HEK293T (cell line): Measurements from ENCODE around the gene TMEM131L.

Experiments
- CTCF ChIA-PET: fragments of 350-600 bp; formaldehyde crosslinking; extraction: SDS; loops from one replicate; lab custom pipeline; 2021; ENCODE audit warnings: antibody characterized with exemption, inconsistent platforms; lab: Yijun Ruan, JAX
- POLR2A ChIA-PET: fragments of 350-600 bp; formaldehyde crosslinking; extraction: SDS; loops from one replicate; lab custom pipeline; 2020; ENCODE audit warnings: antibody characterized with exemption, inconsistent platforms; lab: Yijun Ruan, JAX
- DNase-seq: peaks from one replicate; pipeline ENCODE4 v3.0.0; 2012; ENCODE audit warnings: mixed read lengths; ENCODE audit errors: extremely low spot score
- ARNT ChIP-seq: fragments of 450-650 bp; IDR thresholded peaks from 2 replicates; pipeline ENCODE4 v1.6.1; 2017; ENCODE audit warnings: mild to moderate bottlenecking
- BHLHE40 ChIP-seq: fragments of 450-650 bp; IDR thresholded peaks from 2 replicates; pipeline ENCODE4 v1.6.1; 2016; ENCODE audit warnings: mild to moderate bottlenecking, moderate library complexity, borderline replicate concordance
- CTBP1 ChIP-seq: fragments of 450-650 bp; IDR thresholded peaks from 2 replicates; pipeline ENCODE4 v1.6.1; 2016; ENCODE audit warnings: borderline replicate concordance
- ELF4 ChIP-seq: fragments of 450-650 bp; IDR thresholded peaks from 2 replicates; pipeline ENCODE4 v1.6.1; 2017; ENCODE audit warnings: antibody characterized with exemption
- FOXA1 ChIP-seq: fragments of 450-650 bp; IDR thresholded peaks from 2 replicates; pipeline ENCODE4 v1.6.1; 2016; ENCODE audit warnings: mild to moderate bottlenecking
- FOXK2 ChIP-seq: fragments of 450-650 bp; IDR thresholded peaks from 2 replicates; pipeline ENCODE4 v1.6.1; 2016; ENCODE audit warnings: mild to moderate bottlenecking
- FOXM1 ChIP-seq: fragments of 450-650 bp; IDR thresholded peaks from 2 replicates; pipeline ENCODE4 v1.6.1; 2017; ENCODE audit warnings: mild to moderate bottlenecking, borderline replicate concordance
- HDGF ChIP-seq: fragments of 450-650 bp; IDR thresholded peaks from 2 replicates; pipeline ENCODE4 v1.6.1; 2017; ENCODE audit warnings: antibody characterized with exemption, borderline replicate concordance
- L3MBTL2 ChIP-seq: fragments of 450-650 bp; conservative IDR thresholded peaks from 2 replicates; pipeline ENCODE4 v1.6.1; 2016; ENCODE audit warnings: mild to moderate bottlenecking
- LEF1 ChIP-seq: fragments of 450-650 bp; IDR thresholded peaks from 2 replicates; pipeline ENCODE4 v1.6.1; 2017; ENCODE audit warnings: mild to moderate bottlenecking, borderline replicate concordance
- NFRKB ChIP-seq: fragments of 450-650 bp; IDR thresholded peaks from 2 replicates; pipeline ENCODE4 v1.6.1; 2016; ENCODE audit warnings: mild to moderate bottlenecking, moderate library complexity
- PKNOX1 ChIP-seq: fragments of 450-650 bp; IDR thresholded peaks from 2 replicates; pipeline ENCODE4 v1.6.1; 2016
- SP1 ChIP-seq: fragments of 450-650 bp; IDR thresholded peaks from 2 replicates; pipeline ENCODE4 v1.6.1; 2017
- SUZ12 ChIP-seq: fragments of 450-650 bp; IDR thresholded peaks from 2 replicates; pipeline ENCODE4 v1.6.1; 2016; ENCODE audit warnings: mild to moderate bottlenecking
- TARDBP ChIP-seq: fragments of 450-650 bp; IDR thresholded peaks from 2 replicates; pipeline ENCODE4 v1.6.1; 2016
- ZNF384 ChIP-seq: fragments of 450-650 bp; IDR thresholded peaks from 2 replicates; pipeline ENCODE4 v1.6.1; 2016

Gene TMEM131L

GRCh38 chr4:153524682-153525081, 58.5 kb downstream of the TMEM131L start:
- TF ChIP-seq PKNOX1 (peak; percentile 71), ZNF384 (no peak), FOXM1 (no peak)
- ChIA-PET CTCF (interaction anchor here (1.3 kb wide), 1 partner anchor 11 kb away, joined by 4 read pairs; no protein-coding TSS in a partner anchor), POLR2A (interaction anchor here (2.4 kb wide), 1 partner anchor 59 kb away, joined by 7 read pairs; the partner anchor contains the start of gene TMEM131L)
- DNase-seq = no peak

- ChIA-PET CTCF (no interaction called here), POLR2A (no interaction called here)
- TF ChIP-seq ZNF384 = no peak
- TF ChIP-seq SUZ12 = no peak
- no peak for TF ChIP-seq FOXK2
- no peak for TF ChIP-seq SP1
- TF ChIP-seq NFRKB = no peak
- TF ChIP-seq PKNOX1 = no peak
- no peak for TF ChIP-seq BHLHE40
- no peak for TF ChIP-seq ELF4
- no peak for DNase-seq
These were observed 61.5 kb downstream of the TMEM131L start for GRCh38 chr4:153527690-153528089.

GRCh38 chr4:153528705-153529485, 62.7 kb downstream of the TMEM131L start:
- ChIA-PET POLR2A (no interaction called here), CTCF (no interaction called here)
- no peak for DNase-seq
- TF ChIP-seq FOXM1 (no peak), L3MBTL2 (no peak), SP1 (no peak), PKNOX1 (no peak), NFRKB (no peak), ARNT (no peak)

DNA sequence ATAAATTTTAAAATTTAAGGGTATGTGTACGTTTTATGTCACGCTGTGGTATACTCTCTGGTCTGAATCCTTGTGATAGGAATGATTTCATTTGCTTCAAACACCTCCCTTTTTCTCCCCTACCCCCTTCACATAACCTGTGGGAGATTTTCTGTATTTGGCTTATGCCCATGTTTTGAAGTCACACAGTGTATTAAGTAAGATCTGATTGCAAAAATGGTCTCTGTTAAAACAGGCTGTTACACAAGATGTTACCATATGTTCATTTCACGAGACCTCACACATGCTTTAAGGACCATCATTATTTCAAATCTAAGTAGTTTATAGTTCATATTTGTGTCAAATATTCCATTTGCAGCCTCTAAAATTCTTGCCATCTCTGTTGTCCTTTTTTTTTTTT, 63.5 kb downstream of the TMEM131L start:
- POLR2A ChIA-PET = no interaction called here
- TF ChIP-seq L3MBTL2 = no peak
- TF ChIP-seq SUZ12 = no peak
- TF ChIP-seq PKNOX1 = no peak
- TF ChIP-seq TARDBP = no peak
- no peak for TF ChIP-seq ELF4
- TF ChIP-seq FOXK2 = no peak
- TF ChIP-seq SP1 = no peak
- no peak for TF ChIP-seq BHLHE40
- no peak for TF ChIP-seq ZNF384
- TF ChIP-seq LEF1 = no peak
- TF ChIP-seq HDGF = no peak
- TF ChIP-seq ARNT = no peak
- TF ChIP-seq FOXM1 = no peak
- no peak for TF ChIP-seq NFRKB
- TF ChIP-seq CTBP1 = no peak
- no peak for TF ChIP-seq FOXA1
- CTCF ChIA-PET = interaction anchor here (2.8 kb wide), 1 partner anchor 13 kb away, joined by 12 read pairs; no protein-coding TSS in a partner anchor
- DNase-seq = no peak

DNA sequence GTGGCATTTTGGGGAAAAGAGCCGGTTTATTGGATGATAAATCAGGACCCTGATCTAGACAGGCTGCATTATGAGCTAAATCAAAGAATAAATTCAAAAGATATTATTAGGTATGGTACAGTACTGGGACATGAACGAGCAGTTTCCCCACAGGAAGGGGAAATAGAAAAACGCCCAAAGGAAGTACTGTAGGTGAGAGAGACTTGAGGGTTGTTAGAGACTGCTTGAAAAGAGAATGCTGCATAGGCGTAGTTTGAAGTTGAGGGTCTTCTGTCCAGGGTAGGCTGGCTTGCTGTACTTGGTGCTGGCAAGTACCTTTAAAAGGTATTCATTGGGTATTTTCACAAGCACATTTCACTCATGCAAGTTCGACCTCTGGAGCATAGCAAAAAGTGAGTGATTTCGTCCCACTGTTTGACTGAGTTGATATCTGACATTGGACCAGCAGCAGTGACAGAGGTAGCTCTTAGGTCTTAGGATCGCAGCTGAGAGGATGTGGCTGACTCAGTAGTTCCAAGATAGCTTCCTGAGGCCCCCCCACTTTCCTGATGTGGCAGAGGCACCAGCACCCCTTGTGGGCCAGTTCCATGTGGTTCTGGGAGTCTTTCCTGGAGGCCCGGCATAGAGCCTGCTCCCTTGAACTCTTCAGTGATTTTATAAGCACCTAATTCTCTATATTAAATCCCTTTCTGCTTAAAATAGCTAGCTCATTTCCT, 64.3 kb downstream of the TMEM131L start:
- CTCF ChIA-PET = interaction anchor here (0.6 to 2.8 kb wide), 4 partner anchors 8 to 71 kb away, joined by 3 to 12 read pairs (median 4); no protein-coding TSS in a partner anchor
- DNase-seq = no peak
- POLR2A ChIA-PET = interaction anchor here (0.9 to 2.0 kb wide), 2 partner anchors 10 to 64 kb away, joined by 3 to 11 read pairs; partner anchors contain the start of gene TMEM131L
- TF ChIP-seq TARDBP (no peak), SUZ12 (no peak), CTBP1 (no peak), FOXA1 (no peak), SP1 (no peak), ARNT (no peak), LEF1 (no peak), NFRKB (no peak), ZNF384 (no peak), PKNOX1 (no peak)
